Heart right ventricle (tissue), 16 donors: ENCODE measurements around the gene FAM72D. TPM values are rescaled to one million over a fixed set of nuclear protein-coding genes. Genes with fewer than 3 reads are reported as not detected.
"Not testable (repeated sequence)": the region's sequence is repeated elsewhere in the genome, so short reads cannot be mapped to it uniquely, and the experiment has no call there.

Source experiments
- ATAC-seq, 8 donors: fragments of 200-7000 bp; cut with Tn5 transposase; one replicate each; pipeline ENCODE4 v1.9.1; 2020; ENCODE audit warnings: mild to moderate bottlenecking in 8 of 8, moderate library complexity in 8 of 8, moderate number of reproducible peaks in 1 of 8
- DNase-seq, 2 donors: peaks; one replicate each; pipeline ENCODE4 v3.0.0-alpha.2; 2020
- H3K27ac ChIP-seq, 10 donors: fragments of 200-600 bp; sonication (generic) in 2 of 10; one replicate each; pipeline versions ENCODE4 v1.5.0 to v1.8.0; 2020 to 2022; ENCODE audit warnings: mild to moderate bottlenecking in 3 of 10
- H3K27me3 ChIP-seq, 7 donors: fragments of 200-600 bp; one replicate each; pipeline ENCODE4 v1.8.0; 2021 to 2022; ENCODE audit warnings: mild to moderate bottlenecking in 2 of 7
- H3K36me3 ChIP-seq, 9 donors: fragments of 200-600 bp; sonication (generic) in 1 of 9; one replicate each; pipeline versions ENCODE4 v1.5.0 to v1.8.0; 2020 to 2022; ENCODE audit warnings: mild to moderate bottlenecking in 2 of 9
- H3K4me1 ChIP-seq, 9 donors: fragments of 200-600 bp; sonication (generic) in 1 of 9; one replicate each; pipeline versions ENCODE4 v1.5.0 to v1.8.0; 2020 to 2022; ENCODE audit warnings: mild to moderate bottlenecking in 4 of 9
- H3K4me3 ChIP-seq, 10 donors: fragments of 200-600 bp; sonication (generic) in 2 of 10; one replicate each; pipeline versions ENCODE4 v1.5.0 to v1.8.0; 2020 to 2022; ENCODE audit warnings: mild to moderate bottlenecking in 7 of 10, moderate library complexity in 2 of 10
- H3K9me3 ChIP-seq, 11 donors: fragments of 200-600 bp in 10 of 11; sonication (generic) in 2 of 11; one replicate each; pipeline versions ENCODE4 v1.5.0 to v1.8.0; 2013 to 2022; ENCODE audit warnings: mild to moderate bottlenecking in 2 of 11, control low read depth in 1 of 11, moderate library complexity in 1 of 11
- WGBS, 2 donors: extraction: QIAGEN DNeasy Blood & Tissue Kit; methylation state at CpG; one replicate each; pipeline ENCODE4 v1.1.7; 2013; ENCODE audit warnings: inconsistent platforms in 1 of 2; 5-methylcytosine and 5-hydroxymethylcytosine counted together
- intact Hi-C, 10 donors: fragments of 100-400 bp; cut with DNase I; formaldehyde crosslinking; loops; one replicate each; pipeline versions ENCODE4 v1.11.1 to v1.14.2; 2022
- polyA plus RNA-seq, 2 donors: library from polyadenylated mRNA; stranded (reverse); fragments of 200-250 nt; gene quantifications; one replicate each; pipeline ENCODE4 v1.2.3, GENCODE V29; 2013
- total RNA-seq, 10 donors: library from RNA; stranded (reverse); fragmentation: NEBNext Ultra II Directional in 3 of 10; extraction: Animal tissue kit (Norgen Biotek cat#: 25700) in 3 of 10; gene quantifications; one replicate each; pipeline versions ENCODE4 v1.2.1 to v1.2.4, GENCODE V29; 2021 to 2023
- donor health status: Arrhythmogenic right ventricular cardiomyopathy.
- donor health status: ischemic (EF 13 %, LVEDD 7.1; RV severe dilation, severe dysfunction).
- donor health status: healthy with polysubstance abuse.
- donor health status: DM: no; HTN: yes; CAD: no.
- donor health status: DM: no; HTN: no; CAD: no.
- donor health status: ischemic (EF 25% LVEDD 6.9; RV normal size, moderate dysfunction).
- donor health status: ischemic (EF 25% LVEDD 5.7; RV mildly dilated, moderate dysfunction).
- donor health status: healthy.
- donor health status: DM: yes; HTN: yes; CAD: no.
- donor health status: Ischemic cardiomyopathy.
- donor health status: ischemic (EF 35%, LVEDD 5.7; RV mildly dilated, moderate dysfunction).
- donor health status: nonischemic (EF 11% LVEDD 7.7; RV severe dilation, severe dysfunction).
- donor health status: DM: yes; HTN: yes; CAD: no.
- donor health status: PGD.
- donor health status: ischemic (EF 29% LVEDD 5.4; RV normal size, mild dysfunction).
- donor health status: nonischemic (EF 23%, LVEDD 6.1; RV moderate dilation, normal function).

FAM72D gene
- total and polyA plus RNA-seq, 12 donors = 0.09 to 0.32 (median 0.29) TPM; not detected in 9

DNA sequence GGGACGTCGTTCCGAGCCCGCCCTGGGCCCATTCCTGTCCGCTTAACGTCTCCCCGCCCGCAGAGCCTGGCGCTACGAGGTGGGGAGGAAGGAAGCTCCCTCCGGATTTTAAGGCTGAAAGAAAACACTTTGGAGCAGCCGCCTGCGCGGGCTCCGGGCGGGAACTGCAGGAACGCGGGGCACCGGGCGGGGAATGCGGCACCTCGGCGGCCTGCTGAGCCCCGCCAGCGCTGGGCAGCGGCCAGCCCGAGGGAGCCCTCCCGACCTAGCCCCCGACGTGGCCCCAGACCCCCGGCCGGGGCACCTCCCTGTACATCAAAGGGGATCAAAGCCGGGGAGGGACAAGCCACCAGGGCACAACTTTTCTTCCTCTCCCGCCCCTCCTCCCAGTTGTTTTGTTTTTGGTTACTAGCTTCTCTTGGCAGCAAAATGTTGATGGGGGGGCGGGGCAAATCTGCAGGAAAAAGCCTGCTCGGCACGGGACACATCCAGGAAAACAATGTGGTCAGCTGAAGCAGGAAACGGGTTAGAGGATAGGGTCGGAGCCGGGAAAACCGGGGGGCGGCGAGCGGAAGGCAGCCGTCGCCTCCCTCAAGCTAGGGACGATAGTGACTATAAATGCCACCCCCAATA, 2.1 kb upstream of the FAM72D start:
- H3K9me3 ChIP-seq, H3K4me1 ChIP-seq, H3K36me3 ChIP-seq, H3K27me3 ChIP-seq, ATAC-seq, intact Hi-C loops: not testable (repeated sequence)
- 0% methylated on average over 14 to 26 of the region's 47 CpGs for WGBS, 2 donors
- peak; percentile 70 to 86 for DNase-seq
- Histone ChIP-seq H3K27ac (peak overlapping the region in 7 of 10 donors; percentile 52 to 70 (median 58)), H3K4me3 (peak overlapping the region in 9 of 10 donors; percentile 40 to 56 (median 49))

DNA sequence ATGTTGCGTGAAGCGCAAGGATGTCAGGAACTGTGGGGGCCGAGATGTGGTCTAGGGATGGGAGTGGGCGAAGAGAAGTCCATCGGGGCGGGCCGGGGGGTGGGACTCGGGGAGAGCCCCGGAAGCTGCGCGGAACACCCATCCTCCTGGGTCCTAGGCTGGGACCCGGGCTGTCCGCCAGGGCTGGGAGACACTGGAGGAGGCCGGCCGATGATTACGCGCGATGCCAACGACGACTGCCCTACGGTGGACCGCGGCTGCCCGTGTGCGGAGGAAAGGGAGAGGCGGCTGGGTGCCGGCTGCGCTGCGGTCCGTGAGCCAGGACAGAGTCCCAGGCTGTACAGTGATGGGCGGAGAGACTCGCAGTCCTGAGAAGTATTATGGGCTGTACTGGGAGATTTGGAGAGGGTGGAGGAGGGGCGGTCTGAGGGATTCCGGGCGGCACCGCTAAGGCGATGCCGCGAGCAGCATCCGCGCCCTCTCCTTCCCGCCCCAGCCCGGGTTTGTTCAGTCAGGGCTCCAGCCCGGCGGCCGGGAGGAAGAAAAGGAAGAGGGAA, 1.0 kb upstream of the FAM72D start:
- peak overlapping the region in 9 of 10 donors; percentile 33 to 56 (median 50) for H3K4me3 ChIP-seq
- ATAC-seq (peak; percentile 21 to 61 (median 49)), DNase-seq (peak in 1 of 2 donors; percentile 15)
- H3K4me1 ChIP-seq, H3K27me3 ChIP-seq, H3K36me3 ChIP-seq, intact Hi-C loops, H3K9me3 ChIP-seq: not testable (repeated sequence)
- whole genome bisulfite sequencing, 2 donors = 0% methylated on average over 8 of the region's 46 CpGs; no CpG with 5 or more reads in 1 of the 2 donors
- H3K27ac ChIP-seq = peak overlapping the region in 5 of 10 donors; percentile 55 to 78 (median 72)

DNA sequence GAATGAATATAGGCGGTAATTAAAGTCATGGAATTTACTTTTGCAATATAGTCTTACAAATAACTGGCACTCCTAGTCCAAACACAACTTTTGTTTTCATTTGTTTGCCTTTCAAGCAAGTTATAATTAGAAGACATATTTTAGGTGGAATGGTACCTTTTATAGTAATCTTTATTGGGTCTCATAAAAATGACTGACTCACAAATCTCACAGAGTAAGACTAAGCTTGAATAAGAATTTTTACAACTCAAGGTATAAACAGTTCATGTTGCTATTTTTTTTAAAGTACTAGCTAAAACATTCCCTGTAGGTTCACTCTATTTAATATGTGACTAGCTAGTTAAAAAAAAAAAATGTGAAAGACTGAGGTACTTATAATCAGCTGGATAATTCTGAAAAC, 6.0 kb downstream of the FAM72D start:
- 100% methylated on average over 1 of the region's 1 CpG; no CpG with 5 or more reads in 1 of the 2 donors for WGBS, 2 donors

DNA sequence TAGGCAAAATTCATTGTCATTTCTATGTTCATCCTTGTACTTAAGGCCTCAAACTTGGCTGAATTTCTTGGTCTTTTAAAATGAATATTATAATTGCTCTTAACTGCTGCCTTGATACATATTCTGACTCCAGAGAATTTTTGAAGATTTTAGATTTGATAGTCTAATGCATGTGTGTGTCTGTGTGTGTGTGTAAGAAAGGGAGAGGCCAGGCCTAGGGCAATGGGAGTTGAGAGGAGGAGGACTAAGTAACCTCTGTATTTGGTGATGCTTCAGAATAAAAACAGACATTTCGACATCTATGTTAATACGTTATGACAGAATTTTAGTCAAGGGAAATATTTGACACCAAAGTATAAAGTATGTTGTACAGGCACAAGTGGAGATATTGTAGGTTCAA, 7.5 kb downstream of the FAM72D start:
- H3K4me3 ChIP-seq, intact Hi-C loops, H3K27ac ChIP-seq, H3K4me1 ChIP-seq, H3K36me3 ChIP-seq, ATAC-seq, H3K9me3 ChIP-seq, DNase-seq, H3K27me3 ChIP-seq: not testable (repeated sequence)
- no CpG with 5 or more reads among the region's 2 CpGs for WGBS, 2 donors

More for the DNA sequence above, 6.0 kb downstream of the FAM72D start:
- H3K9me3 ChIP-seq, ATAC-seq, H3K27me3 ChIP-seq, H3K4me1 ChIP-seq, H3K4me3 ChIP-seq, DNase-seq, H3K36me3 ChIP-seq, H3K27ac ChIP-seq, intact Hi-C loops: not testable (repeated sequence)

DNA sequence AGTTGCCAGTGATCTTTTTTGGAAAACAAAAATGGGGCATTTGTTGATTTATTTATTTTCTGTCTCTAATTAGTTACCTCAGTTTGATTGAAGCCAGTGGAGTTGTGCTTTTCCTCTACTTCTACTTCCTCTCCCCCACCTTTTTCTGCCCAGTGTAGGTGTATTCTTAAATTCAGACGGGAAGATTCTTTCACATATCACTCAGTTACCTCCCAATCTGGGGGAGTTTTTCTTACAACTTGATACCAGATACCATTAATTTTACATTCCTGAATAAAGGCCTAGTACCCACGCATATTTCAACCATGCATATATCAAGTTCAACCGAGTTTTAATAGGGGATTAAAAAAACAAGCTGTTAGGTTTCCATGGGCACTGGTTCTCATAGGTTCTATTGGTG, 15.9 kb downstream of the FAM72D start:
- WGBS, 2 donors = no CpG with 5 or more reads among the region's 3 CpGs

DNA sequence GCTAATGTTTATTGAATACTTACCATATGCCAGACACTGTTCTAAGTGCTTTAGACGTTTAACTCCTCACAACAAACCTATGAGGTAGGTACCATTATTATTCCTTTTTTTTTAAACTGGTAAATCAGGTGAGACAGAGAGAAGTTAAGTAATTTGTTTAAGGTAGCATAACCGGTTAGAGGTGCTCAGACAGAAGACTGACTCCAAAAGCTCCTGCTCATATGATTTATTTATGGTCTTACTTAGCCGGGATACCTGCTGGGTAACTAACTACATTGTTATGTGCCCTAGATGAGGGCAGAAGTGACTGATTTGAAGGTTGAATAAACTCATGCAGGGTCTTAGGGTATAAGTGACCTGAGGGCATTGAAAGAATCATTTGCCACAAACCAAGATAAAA, 16.9 kb downstream of the FAM72D start:
- H3K4me1 ChIP-seq, H3K9me3 ChIP-seq, DNase-seq, H3K4me3 ChIP-seq, ATAC-seq, intact Hi-C loops, H3K36me3 ChIP-seq, H3K27ac ChIP-seq, H3K27me3 ChIP-seq: not testable (repeated sequence)
- WGBS, 2 donors = no CpG with 5 or more reads among the region's 3 CpGs

More for the DNA sequence above, 15.9 kb downstream of the FAM72D start:
- H3K4me1 ChIP-seq, H3K27me3 ChIP-seq, intact Hi-C loops, H3K9me3 ChIP-seq, H3K4me3 ChIP-seq, H3K36me3 ChIP-seq, H3K27ac ChIP-seq, DNase-seq, ATAC-seq: not testable (repeated sequence)

DNA sequence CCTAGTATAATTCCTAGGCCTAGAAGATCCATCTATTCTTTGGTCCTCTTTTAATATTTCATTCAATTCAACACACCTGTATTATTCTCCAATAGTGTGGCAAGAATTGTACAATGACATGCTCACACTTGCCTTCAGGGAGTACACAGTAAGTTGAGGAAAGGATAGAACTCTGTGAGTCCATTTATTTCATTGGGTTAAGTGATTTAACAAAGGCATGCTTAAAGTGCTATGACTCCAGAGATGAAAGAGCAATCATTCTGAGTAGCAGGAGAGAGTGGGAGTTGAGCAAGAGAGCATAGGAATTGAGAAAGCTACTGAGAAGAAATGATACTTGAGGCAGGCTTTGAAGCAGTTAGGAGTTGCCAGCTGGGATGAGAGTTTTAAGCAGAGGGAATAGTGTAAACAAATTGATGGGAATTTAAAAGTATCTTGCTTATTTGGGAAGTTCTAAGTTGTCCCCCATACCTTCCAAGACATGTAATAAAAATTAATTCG, 18.8 kb downstream of the FAM72D start:
- intact Hi-C loops, H3K27me3 ChIP-seq, H3K27ac ChIP-seq, ATAC-seq, H3K36me3 ChIP-seq, H3K4me3 ChIP-seq, DNase-seq, H3K4me1 ChIP-seq, H3K9me3 ChIP-seq: not testable (repeated sequence)
- no CpG with 5 or more reads among the region's 1 CpG for WGBS, 2 donors

DNA sequence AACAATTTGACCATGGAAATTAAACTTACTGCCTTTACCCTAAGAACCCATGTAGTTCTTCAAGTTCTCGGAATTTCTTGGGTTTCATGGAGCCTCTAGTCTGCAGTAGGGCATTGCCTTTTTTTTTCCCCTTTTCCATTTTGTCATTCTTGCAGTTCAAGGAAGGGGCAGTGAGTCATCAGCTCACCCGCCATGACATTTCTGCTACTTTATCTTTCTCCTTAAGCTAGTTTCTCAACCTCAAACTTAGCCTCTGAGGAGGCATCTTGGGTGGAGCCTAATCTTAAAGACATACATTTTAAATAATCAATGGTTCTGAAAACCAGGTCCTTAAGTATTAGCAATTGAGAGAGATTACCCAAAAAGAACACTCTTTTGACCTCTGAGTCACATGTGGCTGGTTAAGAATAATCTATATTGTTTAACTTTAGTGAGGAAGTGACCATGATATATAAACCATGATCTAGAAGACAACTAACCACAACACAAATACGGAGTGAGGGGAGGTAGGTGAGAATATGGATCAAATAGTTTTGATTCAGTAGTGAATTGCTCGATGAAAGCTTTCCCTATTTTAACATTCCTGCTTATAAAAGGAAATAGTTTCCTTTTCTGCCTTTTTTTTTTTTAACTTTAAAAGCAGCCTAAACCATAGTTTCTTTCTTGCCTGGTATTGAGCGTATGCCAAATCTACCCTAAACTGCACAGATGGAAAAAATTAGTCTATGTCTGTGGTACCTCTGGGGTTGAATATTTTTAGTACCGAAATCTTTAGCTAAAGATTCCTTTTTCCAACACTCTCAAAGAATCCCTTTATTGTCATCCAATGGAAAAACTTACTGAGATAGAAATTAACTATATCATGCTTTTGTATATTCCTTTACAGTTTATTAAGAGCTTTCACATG, 20.1 kb downstream of the FAM72D start:
- H3K27ac ChIP-seq, H3K36me3 ChIP-seq, H3K4me3 ChIP-seq, DNase-seq, H3K27me3 ChIP-seq, intact Hi-C loops, H3K4me1 ChIP-seq, H3K9me3 ChIP-seq: not testable (repeated sequence)
- ATAC-seq = peak in 1 of 8 donors; percentile 66
- no CpG with 5 or more reads among the region's 6 CpGs for WGBS, 2 donors

DNA sequence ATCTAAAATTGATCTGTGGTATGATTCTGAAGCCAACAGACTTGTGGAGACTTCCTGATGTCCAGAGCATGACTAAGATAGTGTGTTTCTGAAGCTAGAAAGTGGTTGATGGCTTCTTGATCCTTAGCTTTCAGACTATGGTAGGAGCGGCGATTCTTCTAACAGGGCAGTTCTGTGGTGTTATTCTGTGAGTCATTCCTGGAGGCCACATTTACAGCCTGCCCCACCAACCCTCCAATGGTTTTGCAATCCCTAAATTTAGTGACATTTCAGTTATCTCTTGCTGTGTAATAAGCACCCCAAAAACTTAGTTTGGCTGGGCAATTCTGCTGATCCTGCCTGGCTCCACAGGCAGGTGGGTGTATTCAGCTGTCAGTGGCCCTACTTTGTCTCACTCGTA, 24.1 kb downstream of the FAM72D start:
- intact Hi-C loops = not testable (repeated sequence)
- no CpG with 5 or more reads among the region's 3 CpGs for WGBS, 2 donors

DNA sequence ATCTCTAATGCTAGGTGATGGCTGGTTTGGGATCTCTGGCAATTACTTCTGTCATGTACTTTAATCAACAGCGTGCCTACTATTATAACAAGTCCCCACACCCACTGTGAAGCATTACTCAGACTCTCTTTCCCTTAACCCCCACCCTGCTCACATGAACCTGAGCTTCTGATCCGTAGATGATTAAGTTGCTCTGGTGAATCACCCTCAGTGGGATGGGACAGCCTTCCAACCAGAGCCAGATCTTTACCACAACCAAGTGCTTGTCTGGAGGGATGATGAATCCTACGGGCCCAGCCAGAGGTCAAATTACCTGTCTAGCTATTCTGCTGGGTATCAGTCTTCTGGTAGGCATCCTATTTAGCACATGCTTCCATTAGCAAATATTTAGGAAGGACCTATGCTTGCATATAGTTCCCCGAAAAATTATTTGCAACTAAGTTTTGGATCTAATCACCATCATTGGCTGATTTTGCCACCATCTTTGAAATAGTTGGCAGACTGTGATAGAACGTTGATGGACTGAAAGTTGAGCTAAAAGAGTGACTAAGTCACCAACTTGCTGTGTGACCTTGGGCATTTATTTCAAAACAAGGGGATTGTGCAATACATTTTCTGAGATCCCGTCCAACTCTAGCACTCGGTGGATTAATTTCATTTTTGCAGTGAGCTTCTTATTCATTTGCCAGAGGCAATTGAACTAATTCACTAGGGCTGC, 26.7 kb downstream of the FAM72D start:
- H3K9me3 ChIP-seq, H3K36me3 ChIP-seq, H3K27ac ChIP-seq, H3K27me3 ChIP-seq, DNase-seq, H3K4me1 ChIP-seq, intact Hi-C loops, H3K4me3 ChIP-seq: not testable (repeated sequence)
- no CpG with 5 or more reads among the region's 7 CpGs for WGBS, 2 donors
- ATAC-seq = peak in 1 of 8 donors; percentile 64

More for the DNA sequence above, 24.1 kb downstream of the FAM72D start:
- H3K4me1 ChIP-seq, H3K36me3 ChIP-seq, ATAC-seq, H3K4me3 ChIP-seq, H3K27ac ChIP-seq, H3K9me3 ChIP-seq, H3K27me3 ChIP-seq, DNase-seq: not testable (repeated sequence)
